Inflammatory macrophage treated with lipopolysaccharide for 4 hours (primary cell): ENCODE results near the gene LIN9.
"Not testable (repeated sequence)": the region's sequence is repeated elsewhere in the genome, so short reads cannot be mapped to it uniquely, and the experiment has no call there.

ENCODE experiments used
- DNase-seq: peaks from one replicate; pipeline ENCODE4 v3.0.0-alpha.2; 2020

Gene LIN9

DNA sequence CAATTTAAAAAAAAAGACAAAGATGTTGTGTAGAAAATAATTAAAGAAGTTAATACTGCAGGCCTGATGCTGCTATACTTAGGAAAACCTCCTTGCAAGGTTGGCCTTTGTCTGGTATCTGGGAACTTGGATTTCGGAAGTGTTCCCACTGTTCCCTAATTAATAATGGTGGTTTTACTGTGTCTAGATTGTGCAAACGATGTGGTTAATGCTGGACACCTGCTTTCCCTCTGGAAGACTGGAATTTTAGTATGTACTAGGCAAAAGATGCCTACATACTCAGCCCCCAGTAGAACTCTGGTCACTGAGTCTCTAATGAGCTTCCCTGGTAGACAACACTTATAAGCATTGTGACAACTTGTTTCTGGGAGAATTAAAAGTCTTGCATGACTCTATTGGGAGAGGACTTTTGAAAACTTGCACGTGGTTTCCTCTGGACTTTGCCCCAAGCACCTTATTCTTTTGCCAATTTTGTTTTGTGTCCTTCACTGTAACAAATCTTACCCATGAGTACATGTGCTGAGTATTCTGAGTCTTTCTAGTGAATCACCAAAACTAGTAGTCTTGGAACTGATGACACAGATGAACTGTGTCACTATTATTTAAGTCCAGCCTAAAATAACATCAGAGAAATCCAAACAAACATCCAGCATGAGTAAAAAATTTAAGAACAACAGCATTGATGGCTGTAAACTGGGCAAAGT, 40.4 kb downstream of the LIN9 start:
- DNase-seq, result no peak

GRCh38 chr1:226261818-226262217, 47.1 kb downstream of the LIN9 start:
- no peak for DNase-seq

DNA sequence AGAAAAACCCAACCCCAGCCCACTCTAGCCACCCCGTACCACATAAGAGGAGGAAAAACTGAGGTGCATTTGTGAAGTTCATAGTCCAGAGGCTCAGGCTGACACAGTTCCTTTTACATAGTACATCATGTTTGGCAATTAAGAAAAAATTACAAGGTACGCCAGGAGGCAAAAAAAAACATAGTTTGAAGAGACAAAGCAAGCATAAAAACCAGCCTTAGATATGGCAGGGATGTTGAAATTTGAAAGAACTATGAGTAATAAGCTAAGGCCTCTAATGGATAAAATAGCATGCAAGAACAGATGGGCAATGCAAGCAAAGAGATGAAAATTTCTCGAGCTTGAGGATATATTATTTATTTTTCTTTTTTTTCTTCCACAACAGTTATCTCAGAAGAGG, 53.6 kb downstream of the LIN9 start:
- DNase-seq, result no peak

DNA sequence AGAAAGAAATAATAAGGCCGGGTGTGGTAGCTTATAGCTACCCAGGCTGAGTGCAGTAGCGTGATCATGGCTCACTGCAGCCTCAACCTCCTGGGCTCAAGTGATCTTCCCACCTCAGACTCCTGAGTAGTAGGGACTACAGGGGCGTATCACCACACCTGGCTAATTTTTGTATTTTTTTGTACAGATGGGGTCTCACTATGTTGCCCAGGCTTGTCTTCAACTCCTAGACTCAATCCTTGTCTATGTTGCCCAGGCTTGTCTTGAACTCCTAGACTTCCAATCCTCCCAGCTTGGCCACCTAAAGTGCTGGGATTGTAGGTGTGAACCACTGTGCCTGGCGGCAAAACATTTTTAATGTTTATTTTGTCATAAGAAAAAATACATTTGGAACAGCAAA, 55.0 kb downstream of the LIN9 start:
- DNase-seq, result no peak

DNA sequence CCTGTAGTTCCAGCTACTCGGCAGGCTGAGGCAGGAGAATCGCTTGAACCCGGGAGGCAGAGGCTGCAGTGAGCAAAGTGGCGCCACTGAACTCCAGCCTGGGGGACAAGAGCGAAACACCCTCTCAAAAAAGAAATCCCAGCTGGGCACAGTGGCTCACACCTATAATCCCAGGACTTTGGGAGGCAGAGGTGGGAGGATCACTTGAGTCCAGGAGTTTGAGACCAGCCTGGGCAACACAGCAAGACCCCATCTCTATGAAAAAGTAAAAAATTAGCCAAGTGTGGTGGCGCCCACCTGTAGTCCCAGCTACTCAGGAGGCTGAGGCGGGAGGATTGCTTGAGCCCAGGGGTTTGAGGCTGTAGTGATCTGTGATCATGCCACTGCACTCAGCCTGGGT, 56.1 kb downstream of the LIN9 start:
- DNase-seq, result not testable (repeated sequence)

- DNase-seq, result no peak
Measured at GRCh38 chr1:226250511-226250910, 58.5 kb downstream of the LIN9 start.

DNA sequence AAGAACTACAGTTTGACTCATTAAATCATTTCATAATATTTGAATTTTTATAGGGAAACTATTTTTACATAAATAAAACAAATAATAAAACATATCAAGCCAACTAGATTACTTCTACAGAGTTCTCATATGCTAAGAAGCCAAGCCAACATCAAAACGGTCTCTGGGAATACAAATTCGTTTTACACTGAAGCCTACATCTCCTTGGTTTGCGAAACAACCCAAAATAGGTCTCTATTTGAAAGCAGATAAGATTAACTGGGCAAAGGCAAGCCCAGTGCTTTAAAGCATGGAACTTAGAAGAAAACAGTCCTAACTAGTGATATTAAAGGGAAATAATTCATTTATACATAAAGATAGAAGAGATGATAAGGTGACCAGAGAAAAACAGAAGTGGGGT, 60.2 kb downstream of the LIN9 start:
- no peak for DNase-seq

- peak; percentile 79 for DNase-seq
Measured at GRCh38 chr1:226248091-226248490, 60.9 kb downstream of the LIN9 start.

GRCh38 chr1:226239421-226239820, 69.5 kb downstream of the LIN9 start:
- DNase-seq, result no peak

DNA sequence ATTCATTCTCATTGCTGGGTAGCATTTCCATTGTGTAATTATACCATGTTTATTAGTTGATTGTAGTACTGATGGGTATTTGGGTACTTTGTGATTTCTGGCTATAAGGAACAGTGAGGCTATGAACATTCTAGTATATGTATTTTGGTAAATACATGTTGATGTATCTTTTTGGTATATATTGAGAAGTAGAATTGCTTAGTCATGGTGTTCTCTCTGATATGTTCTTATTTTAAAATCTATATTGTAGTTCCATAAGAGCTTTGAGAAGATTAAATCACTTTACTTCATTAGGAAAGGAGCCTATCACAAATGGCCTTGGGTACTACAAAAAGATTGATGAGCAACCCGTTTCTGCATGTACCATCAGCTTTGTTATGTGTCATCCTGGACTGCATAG, 72.1 kb downstream of the LIN9 start:
- no peak for DNase-seq

DNA sequence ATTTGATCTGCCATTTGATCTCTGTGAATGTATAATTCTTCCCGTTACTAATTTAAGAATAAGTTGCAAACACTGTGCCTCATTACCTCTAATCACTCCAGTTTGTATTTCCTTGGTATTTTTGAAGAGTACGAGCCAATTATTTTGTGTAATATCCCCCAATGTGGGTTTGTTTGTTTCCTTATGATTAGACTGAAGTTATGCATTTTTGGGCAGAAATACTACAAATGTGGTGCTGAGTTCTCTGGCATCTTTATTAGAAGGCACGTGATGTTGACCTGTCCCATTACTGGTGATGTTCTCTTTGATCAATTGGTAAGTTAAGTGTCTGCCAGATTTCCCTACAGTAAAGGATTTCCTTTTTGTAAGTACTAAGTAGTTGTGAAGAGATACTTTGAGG, 75.2 kb downstream of the LIN9 start:
- DNase-seq, result no peak

GRCh38 chr1:226233293-226233692, 75.7 kb downstream of the LIN9 start:
- no peak for DNase-seq

DNA sequence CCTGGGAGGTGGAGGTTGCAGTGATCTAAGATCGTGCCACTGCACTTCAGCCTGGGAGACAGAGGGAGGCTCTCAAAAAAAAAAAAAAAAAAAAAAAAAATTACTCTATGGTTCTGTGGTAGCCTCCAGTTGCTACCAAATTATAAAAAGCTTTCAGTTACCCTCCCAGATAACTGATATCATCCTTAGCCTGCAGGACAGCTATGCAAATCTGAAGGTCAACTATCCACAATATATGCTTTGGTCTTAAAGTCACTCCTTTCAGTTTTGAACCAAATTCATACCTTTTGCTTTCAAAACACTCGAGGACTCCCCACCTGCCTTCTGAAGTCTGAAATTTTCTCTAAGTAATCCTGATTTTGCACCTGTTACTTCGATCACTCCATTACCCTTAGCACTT, 82.4 kb downstream of the LIN9 start:
- DNase-seq, result no peak

GRCh38 chr1:226223786-226224244, 85.1 kb downstream of the LIN9 start:
- no peak for DNase-seq

- no peak for DNase-seq
Measured at GRCh38 chr1:226223157-226223785, 85.7 kb downstream of the LIN9 start, which contains the start of gene MIXL1. MIXL1 (plus strand) TSS chr1:226223664; CDS start chr1:226223682, 18 bp downstream.

GRCh38 chr1:226222686-226223085, 86.3 kb downstream of the LIN9 start:
- DNase-seq, result no peak

DNA sequence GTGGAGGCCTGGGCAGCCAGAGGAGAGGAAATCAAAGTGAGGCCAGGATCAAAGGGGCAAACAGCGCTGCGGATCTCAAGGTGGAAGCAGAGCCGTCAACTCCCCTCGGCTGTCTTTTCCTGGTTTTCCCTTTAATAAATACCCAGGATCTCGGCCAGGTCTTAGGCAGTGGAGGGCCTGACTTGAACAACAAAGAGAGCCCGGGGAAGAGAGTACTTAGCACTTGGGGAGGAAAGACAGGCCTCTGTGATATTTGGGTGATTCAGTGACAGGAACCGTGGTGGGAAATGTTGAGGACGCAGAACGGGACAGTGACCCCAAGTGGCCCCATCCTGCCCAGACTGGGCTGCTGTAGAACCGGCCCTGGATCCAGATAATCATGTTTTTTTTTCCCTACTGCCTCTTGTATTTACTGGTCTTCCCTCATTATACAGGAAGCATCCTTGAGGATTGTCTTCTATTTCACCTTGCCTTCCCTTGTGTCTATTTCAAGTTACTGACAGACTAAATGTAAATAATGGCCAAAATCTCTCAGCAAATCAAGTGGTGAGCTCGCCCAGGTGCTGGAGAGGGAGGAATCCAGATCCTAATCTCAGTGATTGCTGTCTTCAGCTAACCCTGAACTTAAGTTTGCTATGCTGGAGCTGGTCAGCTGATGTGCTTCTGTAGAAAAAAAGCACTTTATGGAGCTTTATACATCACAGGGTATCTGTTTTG, 88.3 kb downstream of the LIN9 start:
- DNase-seq, result no peak

DNA sequence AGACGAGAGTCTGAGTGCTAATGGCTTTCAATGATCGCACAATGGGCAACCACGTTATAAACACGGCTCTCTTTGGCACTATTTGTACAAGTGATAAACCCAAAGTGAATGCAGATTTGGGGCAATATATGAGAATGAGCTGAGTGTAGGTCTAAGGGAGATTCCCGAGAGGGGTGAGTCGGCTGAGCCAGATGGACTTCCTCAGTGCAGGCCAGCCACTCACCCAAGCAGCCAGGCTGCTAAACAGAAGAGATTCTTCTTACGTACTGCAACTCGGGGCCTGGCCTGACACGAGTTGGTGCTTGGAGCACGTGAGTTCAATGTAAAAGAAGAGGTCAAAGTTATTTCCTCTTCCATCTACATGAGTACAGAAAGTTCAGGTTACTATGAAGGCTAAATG, 91.7 kb downstream of the LIN9 start:
- no peak for DNase-seq

DNA sequence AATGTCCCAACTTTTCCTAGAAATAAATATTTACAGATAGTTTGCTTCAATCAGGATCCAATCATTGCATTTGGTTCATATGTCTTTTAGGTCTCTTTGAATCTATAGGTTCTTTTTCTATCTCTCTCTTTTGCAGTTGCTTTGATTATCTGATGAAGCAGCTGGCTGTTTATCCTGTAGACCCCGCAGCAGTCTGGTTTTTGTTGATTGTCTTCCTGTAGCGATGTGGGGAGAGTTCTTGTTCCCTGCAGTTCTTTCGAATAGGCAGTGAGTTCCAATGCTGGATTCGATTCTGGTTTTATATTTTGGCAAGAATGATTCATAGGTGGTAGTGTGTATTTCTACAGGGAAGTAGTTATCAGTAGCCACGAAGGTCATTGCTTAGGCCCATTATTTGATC, 92.9 kb downstream of the LIN9 start:
- no peak for DNase-seq

- DNase-seq, result no peak
Measured at GRCh38 chr1:226215239-226215638, 93.7 kb downstream of the LIN9 start.

DNA sequence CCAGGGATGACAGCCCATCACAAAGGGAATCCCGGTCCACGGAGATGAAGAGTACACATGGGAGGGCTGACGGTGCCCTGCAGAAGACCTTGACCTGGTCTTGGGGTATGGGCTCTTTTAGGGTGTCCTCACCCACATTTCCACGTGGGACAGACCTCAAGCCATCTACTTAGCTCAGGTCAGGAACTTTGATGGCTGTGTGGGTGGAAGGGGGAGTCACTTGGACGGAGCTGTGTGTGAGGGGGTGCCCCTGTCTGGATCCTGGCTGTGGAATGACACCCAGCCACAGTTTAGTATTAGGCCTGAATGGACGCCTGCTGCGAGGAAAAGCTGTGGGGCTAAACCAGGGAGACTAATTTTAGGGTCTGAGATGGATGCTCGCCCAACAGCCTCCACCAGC, 96.4 kb downstream of the LIN9 start:
- no peak for DNase-seq

DNA sequence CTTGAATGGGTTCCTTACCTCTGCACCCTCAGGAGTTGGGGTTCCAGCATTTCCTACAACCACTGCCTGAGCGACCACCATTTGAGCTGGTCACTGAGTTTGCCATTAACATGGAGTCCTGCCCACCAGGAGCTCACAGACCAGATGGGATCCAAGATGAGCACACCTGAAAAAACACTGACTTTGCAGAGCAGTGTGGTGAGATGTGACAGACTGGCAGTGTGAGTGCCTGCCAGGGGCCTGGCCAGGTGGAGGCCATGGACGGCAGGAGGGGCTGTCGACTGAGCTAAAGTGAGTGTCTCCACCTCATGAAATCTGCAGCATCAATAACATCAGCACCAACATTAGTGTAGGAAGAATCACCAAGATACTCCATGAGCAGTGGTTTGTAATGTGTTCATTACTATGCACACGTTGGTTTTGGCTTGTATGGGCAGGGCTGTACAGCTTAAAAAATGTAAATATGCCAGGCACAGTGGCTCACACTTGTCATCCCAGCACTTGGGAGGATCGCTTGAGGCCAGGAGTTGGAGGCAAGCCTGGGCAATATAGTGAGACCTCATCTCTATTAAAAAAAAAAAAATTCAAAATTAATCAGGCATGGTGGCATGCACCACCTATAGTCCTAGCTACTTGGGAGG, 97.7 kb downstream of the LIN9 start:
- no peak for DNase-seq

GRCh38 chr1:226210571-226211176, 98.3 kb downstream of the LIN9 start:
- DNase-seq, result no peak
